WTC11 (cell line): ENCODE measurements around the gene LRP1. TPM values are rescaled to one million over a fixed set of nuclear protein-coding genes. Genes with fewer than 3 reads are reported as not detected.

Experiments
- ATAC-seq: fragments of 200-7000 bp; cut with Tn5 transposase; 2 replicates; pipeline ENCODE4 v1.10.0; 2021; ENCODE audit warnings: mild to moderate bottlenecking, moderate library complexity
- CTCF ChIA-PET: fragments of 300-600 bp; sonication (Branson Sonifier 250); formaldehyde crosslinking; loops from one replicate; lab custom pipeline; 2021; ENCODE audit warnings: antibody characterized with exemption; lab: Charles Lee
- POLR2A ChIA-PET: fragments of 350-600 bp; sonication (Branson Sonifier 250); formaldehyde crosslinking; loops from one replicate; lab custom pipeline; 2021; ENCODE audit warnings: antibody characterized with exemption; lab: Charles Lee
- DNase-seq: peaks from one replicate; pipeline ENCODE4 v3.0.0; 2021; ENCODE audit warnings: low spot score
- H3K27ac Mint-ChIP-seq: 2 replicates; pipeline ENCODE4 v1.8.0; 2021; ENCODE audit warnings: mixed read lengths
- H3K27me3 Mint-ChIP-seq: 2 replicates; pipeline ENCODE4 v1.8.0; 2021; ENCODE audit warnings: low read depth, mild to moderate bottlenecking, moderate library complexity, mixed read lengths
- H3K36me3 Mint-ChIP-seq: 2 replicates; pipeline ENCODE4 v1.8.0; 2021; ENCODE audit warnings: mixed read lengths
- H3K4me1 Mint-ChIP-seq: 2 replicates; pipeline ENCODE4 v1.8.0; 2022; ENCODE audit warnings: mixed read lengths
- H3K4me3 Mint-ChIP-seq: 2 replicates; pipeline ENCODE4 v1.8.0; 2021; ENCODE audit warnings: mild to moderate bottlenecking, moderate library complexity, mixed read lengths
- H3K9me3 Mint-ChIP-seq: 2 replicates; pipeline ENCODE4 v1.8.0; 2021; ENCODE audit warnings: mixed read lengths
- AR ChIP-seq: fragments of 250-450 bp; sonication (Bioruptor Pico); IDR thresholded peaks from 2 replicates; pipeline ENCODE4 v1.9.0; 2021; ENCODE audit warnings: mild to moderate bottlenecking
- ARID4B ChIP-seq: sonication (generic); formaldehyde crosslinking; IDR thresholded peaks from 2 replicates; pipeline ENCODE4 v1.8.0; 2023; ENCODE audit warnings: missing genetic modification reagents, mild to moderate bottlenecking, borderline replicate concordance
- CDX4 ChIP-seq: fragments of 250-450 bp; sonication (Bioruptor Pico); IDR thresholded peaks from 2 replicates; pipeline ENCODE4 v1.9.0; 2021; ENCODE audit warnings: moderate library complexity, mild to moderate bottlenecking, inconsistent platforms, borderline replicate concordance
- E2F1 ChIP-seq: sonication (generic); formaldehyde crosslinking; IDR thresholded peaks from 2 replicates; pipeline ENCODE4 v1.8.0; 2022; ENCODE audit warnings: mild to moderate bottlenecking, missing genetic modification reagents
- E2F4 ChIP-seq: sonication (generic); formaldehyde crosslinking; IDR thresholded peaks from 2 replicates; pipeline ENCODE4 v1.8.1; 2022; ENCODE audit warnings: low read depth, mild to moderate bottlenecking, moderate library complexity, missing genetic modification reagents, borderline replicate concordance
- FOXP4 ChIP-seq: sonication (generic); formaldehyde crosslinking; IDR thresholded peaks from 2 replicates; pipeline ENCODE4 v1.8.0; 2022; ENCODE audit warnings: mild to moderate bottlenecking, missing genetic modification reagents
- HMGXB4 ChIP-seq: sonication (generic); formaldehyde crosslinking; IDR thresholded peaks from 2 replicates; pipeline ENCODE4 v1.8.1; 2023; ENCODE audit warnings: mild to moderate bottlenecking, moderate library complexity, missing genetic modification reagents
- MYBL2 ChIP-seq: sonication (generic); formaldehyde crosslinking; IDR thresholded peaks from 2 replicates; pipeline ENCODE4 v1.8.1; 2023; ENCODE audit warnings: mild to moderate bottlenecking, moderate library complexity, missing genetic modification reagents
- NR2C2 ChIP-seq: sonication (generic); formaldehyde crosslinking; IDR thresholded peaks from 2 replicates; pipeline ENCODE4 v1.8.0; 2022; ENCODE audit warnings: mild to moderate bottlenecking, missing genetic modification reagents
- SOX15 ChIP-seq: fragments of 250-450 bp; sonication (Bioruptor Pico); IDR thresholded peaks from 2 replicates; pipeline ENCODE4 v1.9.0; 2021; ENCODE audit warnings: mild to moderate bottlenecking
- USF2 ChIP-seq: sonication (generic); formaldehyde crosslinking; IDR thresholded peaks from 2 replicates; pipeline ENCODE4 v1.8.1; 2023; ENCODE audit warnings: mild to moderate bottlenecking, missing genetic modification reagents, moderate library complexity
- ZNF671 ChIP-seq: fragments of 250-450 bp; sonication (Bioruptor Pico); IDR thresholded peaks from 2 replicates; pipeline ENCODE4 v1.8.0; 2021; ENCODE audit warnings: mild to moderate bottlenecking
- total RNA-seq: library from RNA; stranded (reverse); gene quantifications from 3 replicates; pipeline ENCODE4 v1.2.3, GENCODE V29; 2021

The LRP1 gene
- total RNA-seq, 1 experiment from 2014 or later: 120 TPM

- Mint-ChIP-seq H3K36me3 (peaks cover 46% of the 10 kb centered on the region), H3K4me3 (no peak overlapping the region), H3K27me3 (no peaks in the 10 kb centered on the region), H3K27ac (no peak overlapping the region), H3K4me1 (no peaks in the 10 kb centered on the region), H3K9me3 (no peaks in the 10 kb centered on the region)
- ATAC-seq (no peak), DNase-seq (no peak)
- ChIA-PET POLR2A (interaction anchor here (2.4 kb wide), 1 partner anchor 35 kb away, joined by 7 read pairs; no protein-coding TSS in a partner anchor), CTCF (interaction anchor here (1.7 to 7.0 kb wide), 3 partner anchors 13 to 56 kb away, joined by 4 to 112 read pairs (median 7); partner anchors contain the start of gene LRP1)
- TF ChIP-seq SOX15 (CRISPR knock-in tag) (no peak), AR (CRISPR knock-in tag) (no peak), MYBL2 (CRISPR knock-in tag) (no peak), USF2 (CRISPR knock-in tag) (no peak), HMGXB4 (CRISPR knock-in tag) (no peak), E2F1 (no peak), NR2C2 (CRISPR knock-in tag) (no peak), ZNF671 (no peak), E2F4 (CRISPR knock-in tag) (no peak), CDX4 (CRISPR knock-in tag) (no peak), FOXP4 (no peak)
Observed at GRCh38 chr12:57170408-57170807, 42.1 kb downstream of the LRP1 start.

GRCh38 chr12:57170927-57171326, 42.6 kb downstream of the LRP1 start:
- no peak for DNase-seq
- H3K36me3 Mint-ChIP-seq: peaks cover 46% of the 10 kb centered on the region
- no peak for TF ChIP-seq ARID4B (CRISPR knock-in tag)
- H3K4me1 Mint-ChIP-seq: no peaks in the 10 kb centered on the region
- no peak for ATAC-seq
- H3K4me3 Mint-ChIP-seq: no peak overlapping the region
- CTCF ChIA-PET: interaction anchor here (0.6 to 7.0 kb wide), 6 partner anchors 12 to 55 kb away, joined by 3 to 112 read pairs (median 8); partner anchors contain the start of gene LRP1
- POLR2A ChIA-PET: interaction anchor here (2.4 kb wide), 1 partner anchor 36 kb away, joined by 7 read pairs; no protein-coding TSS in a partner anchor
- H3K27ac Mint-ChIP-seq: peak overlapping the region; percentile 46
- H3K27me3 Mint-ChIP-seq: no peaks in the 10 kb centered on the region
- no peaks in the 10 kb centered on the region for H3K9me3 Mint-ChIP-seq
